Ishikawa (cell line): ENCODE data around the gene ST3GAL6.

Experiments
- CEBPB ChIP-seq: IDR thresholded peaks from 2 replicates; pipeline ENCODE4 v1.6.1; 2012
- CREB1 ChIP-seq: IDR thresholded peaks from 2 replicates; pipeline ENCODE4 v1.6.1; 2012; ENCODE audit warnings: low read depth
- EGR1 ChIP-seq: IDR thresholded peaks from 2 replicates; pipeline ENCODE4 v1.6.1; 2012
- EP300 ChIP-seq: IDR thresholded peaks from 2 replicates; pipeline ENCODE4 v1.6.1; 2012; ENCODE audit warnings: borderline replicate concordance
- FOXM1 ChIP-seq: IDR thresholded peaks from 2 replicates; pipeline ENCODE4 v1.6.1; 2012; ENCODE audit warnings: low read depth, borderline replicate concordance
- MAX ChIP-seq: IDR thresholded peaks from 2 replicates; pipeline ENCODE4 v1.6.1; 2012
- NFIC ChIP-seq: IDR thresholded peaks from 2 replicates; pipeline ENCODE4 v1.6.1; 2012
- RAD21 ChIP-seq: IDR thresholded peaks from 2 replicates; pipeline ENCODE4 v1.6.1; 2012; ENCODE audit warnings: low read depth
- REST ChIP-seq: IDR thresholded peaks from 2 replicates; pipeline ENCODE4 v1.6.1; 2012; ENCODE audit warnings: low read depth, mild to moderate bottlenecking
- TAF1 ChIP-seq: IDR thresholded peaks from 2 replicates; pipeline ENCODE4 v1.6.1; 2012; ENCODE audit warnings: low read depth, mild to moderate bottlenecking
- TCF12 ChIP-seq: IDR thresholded peaks from 2 replicates; pipeline ENCODE4 v1.6.1; 2012; ENCODE audit warnings: low read depth
- TEAD4 ChIP-seq: IDR thresholded peaks from 2 replicates; pipeline ENCODE4 v1.6.1; 2012
- USF1 ChIP-seq: IDR thresholded peaks from 2 replicates; pipeline ENCODE4 v1.6.1; 2012
- YY1 ChIP-seq: IDR thresholded peaks from 2 replicates; pipeline ENCODE4 v1.6.1; 2012; ENCODE audit warnings: low read depth
- ZBTB7A ChIP-seq: IDR thresholded peaks from 2 replicates; pipeline ENCODE4 v1.6.1; 2012; ENCODE audit warnings: low read depth

ST3GAL6 gene

GRCh38 chr3:98770261-98771039 is 7.3 kb downstream of the ST3GAL6 start:
- no peak for TF ChIP-seq EP300
- TF ChIP-seq MAX = no peak
- no peak for TF ChIP-seq RAD21
- no peak for TF ChIP-seq CEBPB
- no peak for TF ChIP-seq NFIC
- TF ChIP-seq FOXM1 = no peak
- no peak for TF ChIP-seq TAF1
- no peak for TF ChIP-seq EGR1
- no peak for TF ChIP-seq TCF12
- no peak for TF ChIP-seq CREB1
- TF ChIP-seq ZBTB7A = no peak
- TF ChIP-seq YY1 = no peak
- TF ChIP-seq REST = no peak
- TF ChIP-seq TEAD4 = no peak

- TF ChIP-seq TAF1 (no peak), CEBPB (no peak), ZBTB7A (no peak), EP300 (no peak), TCF12 (no peak), MAX (no peak), REST (no peak), EGR1 (no peak), YY1 (no peak), TEAD4 (no peak), RAD21 (no peak), USF1 (no peak), NFIC (no peak), FOXM1 (no peak), CREB1 (no peak)
These were observed 8.9 kb downstream of the ST3GAL6 start for GRCh38 chr3:98772022-98772421.

GRCh38 chr3:98775459-98776139 is 12.5 kb downstream of the ST3GAL6 start:
- TF ChIP-seq USF1 = no peak
- TF ChIP-seq MAX = no peak
- TF ChIP-seq ZBTB7A = no peak
- TF ChIP-seq RAD21 = no peak
- TF ChIP-seq EGR1 = no peak
- no peak for TF ChIP-seq CEBPB
- TF ChIP-seq EP300 = no peak
- TF ChIP-seq FOXM1 = no peak
- TF ChIP-seq REST = no peak

GRCh38 chr3:98776140-98776493 is 13.0 kb downstream of the ST3GAL6 start:
- TF ChIP-seq NFIC (no peak), EGR1 (no peak), FOXM1 (no peak), USF1 (no peak), TEAD4 (no peak), TAF1 (no peak), CEBPB (no peak), YY1 (no peak), RAD21 (no peak), ZBTB7A (no peak), TCF12 (no peak)
